CD4-positive, alpha-beta T cell treated with Interleukin-6 for 4 hours (primary cell): ENCODE results near the gene NLRP12.
A peak's percentile ranks its signal among the peaks of the same experiment; 100 is the strongest.
"Not testable (repeated sequence)": the region's sequence is repeated elsewhere in the genome, so short reads cannot be mapped to it uniquely, and the experiment has no call there.

Experiments used
- DNase-seq: peaks from one replicate; pipeline ENCODE4 v3.0.0-alpha.2; 2020; ENCODE audit warnings: mixed read lengths

The NLRP12 gene

GRCh38 chr19:53838446-53838845, 14.3 kb upstream of the NLRP12 start:
- DNase-seq: not testable (repeated sequence)

- DNase-seq: not testable (repeated sequence)
These were observed 8.7 kb upstream of the NLRP12 start for GRCh38 chr19:53832861-53833260.

- DNase-seq: no peak
These were observed 4.4 kb upstream of the NLRP12 start for GRCh38 chr19:53828531-53828930.

GRCh38 chr19:53826876-53827275, 2.8 kb upstream of the NLRP12 start:
- no peak for DNase-seq

- DNase-seq: no peak
These were observed 564 bp downstream of the NLRP12 start for GRCh38 chr19:53823380-53824120.

- DNase-seq: no peak
These were observed 4.3 kb downstream of the NLRP12 start for GRCh38 chr19:53819861-53820260.

- no peak for DNase-seq
These were observed 5.4 kb downstream of the NLRP12 start for GRCh38 chr19:53818756-53819155.

GRCh38 chr19:53813996-53814395, 10.1 kb downstream of the NLRP12 start:
- DNase-seq: no peak

- DNase-seq: no peak
These were observed 11.8 kb downstream of the NLRP12 start for GRCh38 chr19:53812335-53812734.

- no peak for DNase-seq
These were observed 13.2 kb downstream of the NLRP12 start for GRCh38 chr19:53810891-53811290.

GRCh38 chr19:53810187-53810546, 13.9 kb downstream of the NLRP12 start:
- DNase-seq: no peak

- DNase-seq: no peak
These were observed 14.5 kb downstream of the NLRP12 start for GRCh38 chr19:53809518-53810186.

- no peak for DNase-seq
These were observed 15.4 kb downstream of the NLRP12 start for GRCh38 chr19:53808710-53809125.

- no peak for DNase-seq
These were observed 22.9 kb downstream of the NLRP12 start for GRCh38 chr19:53801257-53801656.

- no peak for DNase-seq
These were observed 29.1 kb downstream of the NLRP12 start for GRCh38 chr19:53795019-53795418.

GRCh38 chr19:53792721-53793433, 31.2 kb downstream of the NLRP12 start:
- DNase-seq: peak; percentile 74

- no peak for DNase-seq
These were observed 34.1 kb downstream of the NLRP12 start for GRCh38 chr19:53789708-53790678.

- DNase-seq: no peak
These were observed 36.8 kb downstream of the NLRP12 start for GRCh38 chr19:53787266-53787665.

GRCh38 chr19:53786744-53787143, 37.4 kb downstream of the NLRP12 start:
- DNase-seq: no peak

GRCh38 chr19:53785196-53785889, 38.8 kb downstream of the NLRP12 start:
- DNase-seq: no peak

- DNase-seq: no peak
These were observed 41.4 kb downstream of the NLRP12 start for GRCh38 chr19:53782698-53783097.

GRCh38 chr19:53781332-53781731, 42.8 kb downstream of the NLRP12 start:
- not testable (repeated sequence) for DNase-seq
